HG03521 (cell line): Measurements from ENCODE around the gene TMEM18.

Experiments used
- ATAC-seq: cut with Tn5 transposase; IDR thresholded peaks from one replicate; pipeline ENCODE4 v1.9.1; 2021; ENCODE audit warnings: mild to moderate bottlenecking, moderate library complexity; ENCODE audit not compliant: unreplicated experiment

Gene TMEM18

GRCh38 chr2:636641-637405 is 40.4 kb downstream of the TMEM18 start:
- ATAC-seq, result no peak

DNA sequence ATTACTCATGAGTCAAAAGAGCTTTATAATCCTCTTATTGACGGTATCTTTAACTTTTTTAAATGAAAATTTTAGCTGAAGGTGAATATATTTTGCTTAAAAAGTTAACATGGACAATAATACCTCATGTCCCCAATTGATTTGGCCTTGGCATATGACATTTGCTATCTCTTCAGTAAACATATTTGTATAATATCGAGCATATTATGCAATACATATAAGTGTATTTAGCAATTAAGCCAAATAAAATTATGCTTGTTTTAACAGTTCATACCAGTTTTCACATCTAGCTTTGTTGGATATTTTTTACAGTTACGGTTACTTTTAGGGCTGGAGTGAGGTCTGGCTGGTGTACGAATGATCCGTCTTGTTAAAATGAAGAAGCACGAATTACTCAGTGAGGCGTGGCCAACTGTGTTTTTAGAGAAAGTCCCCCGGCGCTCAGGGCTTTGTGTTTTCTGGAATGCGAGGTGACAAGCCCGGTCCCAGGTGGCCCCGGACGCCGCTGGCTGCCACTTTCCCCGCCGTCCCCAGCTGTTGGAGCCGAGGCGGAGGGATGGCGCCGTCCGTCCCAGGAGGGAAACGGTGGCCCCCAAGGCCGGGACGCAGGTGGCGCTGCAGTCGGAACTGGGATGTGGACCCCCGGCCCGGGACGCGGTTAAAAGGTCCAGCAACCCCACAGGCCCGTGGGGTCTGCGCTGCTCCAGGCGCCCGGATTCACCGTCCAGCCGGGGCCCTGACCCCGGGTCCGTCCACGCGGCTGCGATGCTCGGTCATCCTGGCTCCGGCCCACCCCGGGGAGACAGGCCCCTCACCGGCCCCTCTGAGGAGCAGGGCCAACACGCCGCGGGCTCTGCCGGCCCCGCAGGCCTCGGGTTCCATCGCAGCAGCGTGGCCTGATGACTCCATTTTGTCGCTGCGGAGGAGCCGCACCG is 41.3 kb downstream of the TMEM18 start:
- ATAC-seq, result no peak

DNA sequence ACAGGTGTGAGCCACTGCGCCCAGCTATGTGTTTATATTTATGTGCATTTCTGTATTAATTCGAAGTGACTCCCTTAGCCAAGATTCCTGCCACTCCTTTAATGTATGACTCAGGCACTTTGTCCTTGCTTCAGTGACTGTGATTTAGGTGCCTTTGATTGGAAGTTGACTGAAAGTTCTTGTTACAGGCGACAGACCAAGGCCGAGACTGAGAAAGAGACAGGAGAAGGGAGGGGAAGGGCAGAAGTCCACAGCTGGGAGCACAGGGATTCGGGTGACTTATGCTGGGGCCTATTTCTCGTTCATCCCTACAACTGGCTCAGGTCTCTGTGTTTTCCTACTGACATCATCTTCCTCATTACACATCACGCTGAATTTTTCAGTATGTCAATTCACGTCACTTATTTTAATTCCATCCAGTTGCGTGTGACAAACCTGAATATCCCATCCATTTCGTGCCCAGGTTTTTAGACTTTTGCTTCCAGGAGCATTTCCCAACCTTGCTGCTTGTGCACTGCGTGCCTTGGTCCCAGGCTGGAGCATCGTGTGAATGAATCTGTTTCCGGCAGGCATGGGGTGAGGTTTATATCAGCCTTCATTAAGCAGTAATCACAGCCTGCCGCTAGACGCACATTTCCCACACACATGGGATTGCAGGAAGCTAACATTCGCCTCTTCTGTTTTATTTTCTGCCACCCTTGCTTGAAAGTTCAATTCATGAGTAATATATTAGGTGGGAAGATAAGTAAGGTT is 42.4 kb downstream of the TMEM18 start:
- ATAC-seq, result no peak

DNA sequence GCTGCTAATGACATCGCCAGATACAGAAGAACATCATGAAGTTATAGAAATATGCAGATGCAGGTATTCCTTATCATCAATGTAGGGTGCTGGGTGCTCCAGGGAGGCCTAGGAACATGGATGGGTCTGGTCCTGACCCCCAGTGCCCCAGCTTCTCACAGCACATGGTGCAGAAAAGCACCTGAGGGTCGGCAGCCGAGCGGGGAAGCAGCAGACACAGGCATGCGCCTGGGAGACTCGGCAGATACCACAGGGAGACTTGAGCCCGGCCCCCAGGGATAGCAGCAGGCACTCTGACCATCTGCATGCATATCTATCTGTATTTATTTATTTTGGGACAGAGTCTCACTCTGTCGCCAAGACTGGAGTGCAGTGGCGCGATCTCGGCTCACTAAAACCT is 43.2 kb downstream of the TMEM18 start:
- no peak for ATAC-seq

- no peak for ATAC-seq
Measured at GRCh38 chr2:633371-633770, 43.8 kb downstream of the TMEM18 start.

GRCh38 chr2:632471-632870 is 44.7 kb downstream of the TMEM18 start:
- no peak for ATAC-seq

- ATAC-seq, result no peak
Measured at GRCh38 chr2:631741-632140, 45.5 kb downstream of the TMEM18 start.

- no peak for ATAC-seq
Measured at GRCh38 chr2:630451-631320, 46.5 kb downstream of the TMEM18 start.

DNA sequence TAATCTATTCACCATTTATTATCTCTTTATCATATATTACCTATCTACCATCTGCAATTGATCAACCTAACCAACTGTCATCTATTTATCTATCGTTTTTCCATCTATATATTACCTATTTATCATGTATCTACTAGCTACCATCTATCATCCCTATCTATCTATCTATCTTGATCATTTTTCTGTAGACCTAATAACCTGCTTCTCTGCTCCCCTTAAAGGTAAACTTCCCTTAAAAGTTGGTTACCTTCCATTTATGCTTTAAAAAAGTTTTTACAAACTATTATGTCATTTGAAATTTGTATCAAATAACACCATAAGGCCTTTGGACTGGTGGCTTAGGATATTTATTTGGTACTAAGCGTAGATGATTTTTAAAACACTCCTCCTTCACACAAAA is 47.2 kb downstream of the TMEM18 start:
- ATAC-seq, result no peak

DNA sequence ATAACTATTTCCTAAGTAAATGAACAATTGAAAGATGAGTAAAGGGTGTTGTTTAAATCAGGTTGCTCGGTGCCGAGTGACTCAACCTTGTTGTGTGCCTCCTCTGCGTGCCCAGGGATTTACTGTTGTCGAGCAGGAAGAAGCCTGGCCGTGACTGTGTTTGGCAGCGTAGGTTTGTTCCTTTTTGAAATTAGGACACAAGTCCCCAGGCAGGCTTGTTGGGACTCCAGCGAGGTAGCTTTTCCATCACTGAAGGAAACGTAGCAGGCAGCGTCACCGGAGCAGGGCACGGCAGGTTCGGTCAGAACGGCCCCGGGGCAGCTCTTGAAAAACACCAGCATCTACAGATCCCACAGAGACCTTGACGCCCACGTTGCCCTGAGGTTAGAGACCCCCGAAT is 48.6 kb downstream of the TMEM18 start:
- no peak for ATAC-seq

GRCh38 chr2:627926-628560 is 49.2 kb downstream of the TMEM18 start:
- no peak for ATAC-seq

DNA sequence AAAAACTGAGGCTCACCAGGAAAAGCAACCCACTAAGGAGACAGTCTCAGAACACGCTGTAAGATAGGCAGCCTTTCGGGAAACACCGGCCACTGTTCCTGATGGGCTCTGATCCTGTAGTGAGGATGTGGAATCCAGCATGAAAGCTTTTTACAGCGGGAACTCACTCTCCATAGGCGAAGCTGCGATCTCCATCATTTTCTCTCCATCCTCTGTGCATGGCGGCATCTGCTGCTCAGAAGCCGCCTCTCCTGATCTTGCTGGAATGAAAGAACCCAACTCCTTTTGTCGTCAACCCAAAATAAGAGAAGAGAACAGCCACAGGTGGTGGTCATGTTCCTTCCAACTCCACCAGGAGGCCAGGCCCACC is 49.9 kb downstream of the TMEM18 start:
- ATAC-seq, result no peak

DNA sequence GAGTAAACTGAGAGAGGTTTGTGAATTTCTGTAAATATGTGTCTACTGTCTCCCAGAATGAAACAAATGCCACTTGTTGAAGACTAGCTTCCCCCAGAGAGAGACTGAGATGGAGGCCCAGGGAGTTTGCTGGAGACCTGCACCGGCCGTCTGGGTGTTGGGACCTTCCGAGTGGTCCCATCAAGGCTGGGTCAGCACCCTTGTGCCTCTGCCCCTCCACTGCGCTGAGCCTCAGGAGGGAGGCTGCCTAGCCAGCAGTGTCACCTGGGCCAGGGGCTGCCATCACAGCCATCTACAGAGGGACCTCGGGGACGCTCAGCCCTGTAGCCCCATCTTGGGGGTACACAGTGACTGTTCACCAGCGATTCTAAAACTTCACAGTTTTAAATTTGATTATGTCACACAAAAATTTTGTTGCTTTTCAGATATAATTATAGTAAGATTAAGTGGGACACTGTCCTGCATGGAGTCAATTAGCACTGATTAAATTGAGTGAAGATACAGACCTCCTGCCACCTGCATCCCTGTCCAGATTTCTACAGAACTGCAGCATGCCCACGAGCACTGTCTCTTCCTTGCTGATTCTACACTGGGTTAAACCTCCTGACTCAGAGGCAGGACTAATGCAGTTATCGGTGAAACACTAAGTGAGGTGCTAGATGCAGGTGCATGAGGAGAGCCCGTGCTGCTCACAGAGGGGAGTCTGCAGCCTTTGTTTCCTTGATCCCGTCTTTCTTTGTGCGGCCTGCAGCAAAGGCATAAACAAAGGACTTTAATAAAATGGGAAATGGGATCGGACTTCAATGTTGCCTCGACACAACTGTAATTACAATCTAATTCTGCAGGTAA is 50.5 kb downstream of the TMEM18 start:
- no peak for ATAC-seq

DNA sequence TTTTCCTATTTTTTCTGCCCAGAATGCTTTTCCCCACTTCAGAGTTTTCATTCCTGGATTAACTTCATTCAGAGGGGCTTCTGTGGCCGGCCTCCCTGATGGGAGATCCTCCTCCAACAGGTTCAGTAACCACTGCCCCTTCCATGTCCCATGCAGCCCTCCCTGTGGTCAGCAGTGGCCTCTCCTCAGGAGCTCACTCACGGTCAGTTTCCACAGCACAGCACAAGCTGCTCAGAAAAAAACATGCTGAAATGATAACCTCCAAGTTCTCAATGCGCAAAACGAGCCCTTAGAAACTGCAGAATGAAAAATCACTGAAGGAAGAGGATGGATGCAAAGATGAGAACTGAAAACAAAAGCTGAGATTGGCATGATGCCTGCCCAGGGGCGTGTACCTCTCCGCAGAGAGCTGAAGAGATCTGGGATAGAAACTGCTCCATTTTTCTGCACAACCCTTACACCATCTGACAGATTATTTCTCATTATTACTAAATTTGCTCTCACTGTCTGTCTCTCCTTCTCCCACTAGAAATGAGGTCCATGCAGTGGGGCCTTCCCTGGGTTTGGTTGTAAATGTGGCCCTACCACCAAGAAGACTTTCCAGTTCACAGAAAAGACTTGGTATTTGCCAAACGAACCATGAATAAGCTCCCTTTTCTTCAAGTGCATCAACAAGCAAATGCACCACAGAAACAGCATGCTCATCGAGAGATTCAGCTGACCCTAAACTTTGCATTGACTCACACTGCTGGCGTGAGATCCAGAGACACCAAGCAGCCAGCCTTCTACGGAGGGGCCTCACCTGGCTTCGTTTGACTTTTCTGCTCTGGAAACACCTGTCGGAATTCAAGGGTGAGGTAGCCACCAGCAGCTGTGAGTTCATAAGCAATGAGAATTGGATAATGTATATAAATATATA is 51.5 kb downstream of the TMEM18 start:
- ATAC-seq, result no peak

DNA sequence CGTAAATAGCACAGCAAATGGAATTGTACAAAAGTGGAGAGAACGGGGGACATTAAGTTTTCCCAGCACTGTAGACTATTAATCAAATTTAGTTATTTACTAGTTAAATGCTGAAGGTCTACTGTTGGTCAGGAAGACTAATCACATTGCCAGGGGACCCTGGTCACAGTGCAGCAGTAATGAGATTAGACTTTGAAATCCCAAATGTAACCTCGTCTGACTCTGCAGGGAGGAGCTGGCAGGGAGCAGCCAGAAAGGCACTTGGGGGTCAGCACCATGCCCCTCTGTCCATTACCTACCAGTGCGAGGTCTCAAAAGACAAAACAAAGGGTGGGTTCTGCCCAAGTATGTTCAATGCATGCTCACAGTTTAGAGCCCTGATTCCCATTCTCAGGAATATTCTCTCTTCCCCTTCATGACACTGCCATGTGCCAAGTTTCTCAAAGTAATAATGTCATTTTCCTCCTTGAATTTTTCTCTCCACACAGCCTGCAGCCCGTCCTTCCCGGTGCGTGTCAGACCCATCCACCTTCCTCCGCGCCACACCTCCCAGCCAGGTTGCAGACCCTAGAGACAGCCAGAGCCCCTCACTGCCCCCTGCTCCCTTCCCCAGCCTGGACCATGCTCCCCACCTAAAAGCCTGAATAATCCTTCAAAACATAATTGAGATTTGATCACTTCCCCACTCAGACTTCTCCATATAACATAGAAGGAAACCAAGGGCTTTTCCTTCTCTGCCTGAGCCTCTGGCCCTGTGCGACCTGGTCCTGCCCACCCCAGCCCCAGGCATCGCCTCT is 52.5 kb downstream of the TMEM18 start:
- no peak for ATAC-seq

DNA sequence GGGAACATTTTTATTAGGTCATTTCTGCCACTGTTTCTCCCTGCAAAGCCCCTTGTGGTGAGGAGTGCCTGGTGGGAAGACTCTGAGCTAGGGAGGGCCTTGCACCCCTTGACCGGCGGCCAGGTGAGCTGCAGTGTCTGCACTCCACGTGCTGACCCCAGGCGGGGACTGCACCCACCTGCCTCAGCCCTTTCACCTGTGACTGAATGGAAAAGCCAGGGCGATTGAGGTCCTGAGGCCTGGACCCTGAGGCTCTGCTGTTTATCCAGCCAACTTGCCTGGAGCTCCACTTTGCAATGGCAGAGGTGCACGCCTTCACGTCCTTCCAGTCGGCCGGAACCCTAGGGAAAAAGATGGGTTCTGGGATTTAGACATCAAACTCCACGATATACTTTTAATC is 53.1 kb downstream of the TMEM18 start:
- ATAC-seq, result no peak
